Upper lobe of left lung (tissue), 4 donors: ENCODE data around the gene GNG13.

Experiments
- EP300 ChIP-seq, 4 donors: sonication (generic); formaldehyde crosslinking; IDR thresholded peaks; one replicate each; pipeline ENCODE4 v1.5.1; 2017; ENCODE audit warnings: antibody characterized with exemption in 4 of 4, control low read depth in 2 of 4
- POLR2A ChIP-seq, 4 donors: fragments of 450-650 bp; IDR thresholded peaks; one replicate each; pipeline ENCODE4 v1.5.1; 2016 to 2017; ENCODE audit warnings: antibody characterized with exemption in 4 of 4, mild to moderate bottlenecking in 2 of 4
- POLR2AphosphoS5 ChIP-seq, 2 donors: sonication (generic); formaldehyde crosslinking; IDR thresholded peaks; one replicate each; pipeline ENCODE4 v1.5.1; 2017; ENCODE audit warnings: antibody characterized with exemption in 2 of 2
- TF ChIP-seq, protein P1 (sequence below), 6 experiments: fragments of 450-650 bp in 4 of 6; fragments of 200-600 bp in 2 of 6; sonication (generic) in 2 of 6; IDR thresholded peaks; one replicate each; pipeline ENCODE4 v1.5.1; 2016 to 2019; ENCODE audit warnings: antibody characterized with exemption in 6 of 6

DNA sequence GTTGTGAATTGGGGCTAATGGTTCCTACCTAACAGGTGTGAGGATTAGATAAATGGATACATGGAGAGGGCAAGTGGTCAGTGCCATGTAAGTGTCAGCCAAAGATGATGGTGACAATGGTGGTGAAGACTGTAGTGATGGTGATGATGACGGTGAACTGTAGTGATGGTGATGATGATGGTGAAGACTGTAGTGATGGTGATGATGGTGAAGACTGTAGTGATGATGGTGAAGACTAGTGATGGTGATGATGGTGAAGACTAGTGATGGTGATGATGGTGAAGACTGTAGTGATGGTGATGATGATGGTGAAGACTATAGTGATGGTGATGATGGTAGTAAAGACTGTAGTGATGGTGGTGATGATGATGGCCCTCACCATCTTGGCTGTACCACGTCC, 18.1 kb upstream of the GNG13 start:
- TF ChIP-seq, protein P1, sequence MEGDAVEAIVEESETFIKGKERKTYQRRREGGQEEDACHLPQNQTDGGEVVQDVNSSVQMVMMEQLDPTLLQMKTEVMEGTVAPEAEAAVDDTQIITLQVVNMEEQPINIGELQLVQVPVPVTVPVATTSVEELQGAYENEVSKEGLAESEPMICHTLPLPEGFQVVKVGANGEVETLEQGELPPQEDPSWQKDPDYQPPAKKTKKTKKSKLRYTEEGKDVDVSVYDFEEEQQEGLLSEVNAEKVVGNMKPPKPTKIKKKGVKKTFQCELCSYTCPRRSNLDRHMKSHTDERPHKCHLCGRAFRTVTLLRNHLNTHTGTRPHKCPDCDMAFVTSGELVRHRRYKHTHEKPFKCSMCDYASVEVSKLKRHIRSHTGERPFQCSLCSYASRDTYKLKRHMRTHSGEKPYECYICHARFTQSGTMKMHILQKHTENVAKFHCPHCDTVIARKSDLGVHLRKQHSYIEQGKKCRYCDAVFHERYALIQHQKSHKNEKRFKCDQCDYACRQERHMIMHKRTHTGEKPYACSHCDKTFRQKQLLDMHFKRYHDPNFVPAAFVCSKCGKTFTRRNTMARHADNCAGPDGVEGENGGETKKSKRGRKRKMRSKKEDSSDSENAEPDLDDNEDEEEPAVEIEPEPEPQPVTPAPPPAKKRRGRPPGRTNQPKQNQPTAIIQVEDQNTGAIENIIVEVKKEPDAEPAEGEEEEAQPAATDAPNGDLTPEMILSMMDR (IDR thresholded peaks at IDR 0.05) = no peak
- TF ChIP-seq EP300 (IDR thresholded peaks at IDR 0.05) = no peak
- TF ChIP-seq POLR2AphosphoS5 (IDR thresholded peaks at IDR 0.05) = no peak
- no peak for TF ChIP-seq POLR2A (IDR thresholded peaks at IDR 0.05)
